H1 (cell line): ENCODE results near the gene ASPN. TPM values are rescaled to one million over a fixed set of nuclear protein-coding genes. Genes with fewer than 3 reads are reported as not detected.

Experiments used
- ASH2L ChIP-seq: fragments of 200-600, 300-600 bp; sonication (generic); IDR thresholded peaks from one replicate; pipeline ENCODE4 v1.7.1; 2017; ENCODE audit warnings: low read length
- BRCA1 ChIP-seq: IDR thresholded peaks from 2 replicates; pipeline ENCODE4 v1.6.1; 2012; ENCODE audit warnings: low read depth, low read length, improper control_type of control experiment
- CHD7 ChIP-seq: fragments of 300-600 bp; sonication (generic); IDR thresholded peaks from 2 replicates; pipeline ENCODE4 v1.7.1; 2012; ENCODE audit warnings: low read length, moderate library complexity, mild to moderate bottlenecking, inconsistent platforms; ENCODE audit not compliant: insufficient replicate concordance
- EP300 ChIP-seq, 2 experiments: IDR thresholded peaks; 1 replicate in 1 of 2; 2 replicates in 1 of 2; pipeline ENCODE4 v1.6.1; 2011 to 2012; ENCODE audit warnings: low read depth in 2 of 2, low read length in 2 of 2, mild to moderate bottlenecking in 2 of 2, borderline replicate concordance in 1 of 2, inconsistent platforms in 1 of 2, moderate library complexity in 1 of 2
- KDM5A ChIP-seq: fragments of 200-600 bp; IDR thresholded peaks from 2 replicates; pipeline ENCODE4 v1.7.1; 2012; ENCODE audit warnings: mild to moderate bottlenecking, low read length, inconsistent platforms, mixed read lengths
- PHF8 ChIP-seq: fragments of 200-600 bp; sonication (generic); conservative IDR thresholded peaks from 2 replicates; pipeline ENCODE4 v1.7.1; 2012; ENCODE audit warnings: low read depth, mild to moderate bottlenecking, inconsistent platforms, low read length, moderate library complexity
- POLR2A ChIP-seq, 2 experiments: IDR thresholded peaks; 1 replicate in 1 of 2; 2 replicates in 1 of 2; pipeline ENCODE4 v1.6.1; 2011; ENCODE audit warnings: low read depth in 2 of 2, low read length in 2 of 2, mild to moderate bottlenecking in 2 of 2; ENCODE audit errors: control extremely low read depth in 1 of 2
- RAD21 ChIP-seq, 2 experiments: IDR thresholded peaks in 1 of 2; conservative IDR thresholded peaks in 1 of 2; 2 replicates each; pipeline ENCODE4 v1.6.1; 2011; ENCODE audit warnings: low read depth in 2 of 2, low read length in 2 of 2, improper control_type of control experiment in 1 of 2, inconsistent platforms in 1 of 2, mild to moderate bottlenecking in 1 of 2, moderate library complexity in 1 of 2
- RNF2 ChIP-seq: fragments of 200-900, 300-1000 bp; sonication (generic); IDR thresholded peaks from 2 replicates; pipeline ENCODE4 v1.7.1; 2016; ENCODE audit warnings: borderline replicate concordance, low read depth, mild to moderate bottlenecking, antibody characterized with exemption, low read length; ENCODE audit not compliant: poor library complexity, severe bottlenecking; ENCODE audit errors: missing control alignments
- SIRT6 ChIP-seq: IDR thresholded peaks from one replicate; pipeline ENCODE4 v1.7.1; 2012; ENCODE audit warnings: low read length, inconsistent platforms
- TEAD4 ChIP-seq: IDR thresholded peaks from 2 replicates; pipeline ENCODE4 v1.6.1; 2012; ENCODE audit warnings: low read depth, low read length, inconsistent platforms, mixed read lengths
- polyA plus RNA-seq, 7 experiments: library from polyadenylated mRNA; depleted of rRNA in 3 of 7; stranded (reverse) in 5 of 7; unstranded in 2 of 7; fragments of >200 nt in 5 of 7; fragments of 200-250 nt in 2 of 7; gene quantifications; 1 replicate in 5 of 7; 2 replicates in 1 of 7; 4 replicates in 1 of 7; pipeline versions ENCODE4 v1.2.1 to v1.2.3, GENCODE V29; 2011 to 2013; ENCODE audit warnings: missing spikeins in 2 of 7, mixed read lengths in 2 of 7
- total RNA-seq: library from RNA; stranded (reverse); fragmentation: NEBNext Ultra II Directional; extraction: Animal tissue kit (Norgen Biotek cat#: 25700); gene quantifications from 2 replicates; pipeline ENCODE4 v1.2.1, GENCODE V29; 2021

ASPN gene
- total and polyA plus RNA-seq, 2 of the 8 experiments (the other 6 are each of a cell fraction or from before 2014, with no cell fraction given): not detected

GRCh38 chr9:92424340-92424739, 58.0 kb downstream of the ASPN start, which contains the start of gene OMD (continued):
- no peak for TF ChIP-seq CHD7
- TF ChIP-seq ASH2L: no peak
- no peak for TF ChIP-seq RAD21 (IDR thresholded peaks at IDR 0.05 in 1 of 2, conservative IDR thresholded peaks at IDR 0.05 in 1 of 2; ENCODE audit: low read depth in 2 of 2, low read length in 2 of 2)
- TF ChIP-seq EP300 (IDR thresholded peaks at IDR 0.05; ENCODE audit: borderline replicate concordance in 1 of 2, low read depth in 2 of 2, low read length in 2 of 2): no peak
- TF ChIP-seq RNF2: no peak
- no peak for TF ChIP-seq TEAD4
- no peak for TF ChIP-seq KDM5A
- no peak for TF ChIP-seq POLR2A (IDR thresholded peaks at IDR 0.05; ENCODE audit: control extremely low read depth in 1 of 2, low read depth in 2 of 2, low read length in 2 of 2)
- TF ChIP-seq BRCA1: no peak
- no peak for TF ChIP-seq SIRT6
- TF ChIP-seq PHF8: no peak
